ENCODE data around the gene CDH24. TPM values are rescaled to one million over a fixed set of nuclear protein-coding genes. Genes with fewer than 3 reads are reported as not detected.
A peak's percentile ranks its signal among the peaks of the same experiment; 100 is the strongest.

CDH24 gene
- total RNA-seq (1 to 10 TPM in 3 of 4 donors, under 1 TPM in 1; 0.95 to 2.3 (median 2.2) TPM), polyA plus RNA-seq (2.5 TPM)
- long read RNA-seq, donor 1, partial matches to known transcripts: 2 of 4 reads
- long read RNA-seq, donor 1, other reads (novel, unspliced or antisense): 0 of 4 reads
- long read RNA-seq, donor 2, partial matches to known transcripts: 0 of 1 reads
- long read RNA-seq, donor 2, other reads (novel, unspliced or antisense): 1 of 1 reads
- long read RNA-seq, donor 3: 0 reads
- long read RNA-seq, donor 4, partial matches to known transcripts: 2 of 3 reads
- long read RNA-seq, donor 4, other reads (novel, unspliced or antisense): 1 of 3 reads

- H3K9me3 ChIP-seq (ENCODE audit: control insufficient read depth, low read length): no peaks in the 10 kb centered on the region
- intact Hi-C loops (cut with DNase I): loop anchor here in 2 of 4 donors (2.0 kb wide), 1 partner anchor 70 kb away; no protein-coding TSS in a partner anchor
- peak within 1 kb of the TSS; percentile 83 for H3K4me3 ChIP-seq (ENCODE audit: low read length)
- H3K4me1 ChIP-seq (ENCODE audit: control insufficient read depth, insufficient read depth, low read length): peaks cover 3% of the 10 kb centered on the region
- no peak within 1 kb of the TSS for H3K27ac ChIP-seq (ENCODE audit: low read length)
- ATAC-seq: peak; percentile 64 to 75
- H3K27me3 ChIP-seq (ENCODE audit: control insufficient read depth, insufficient read depth): no peaks in the 10 kb centered on the region
- 2% methylated on average over 72 of the region's 73 CpGs for WGBS
- DNase-seq: peak; percentile 71 to 91 (median 89)
Measured at GRCh38 chr14:23056956-23057756, at the start of gene CDH24. Gene CDH24 (minus strand): TSS chr14:23057520. CDS start chr14:23055733, 1,787 bp downstream.

- H3K4me3 ChIP-seq (ENCODE audit: low read length): no peak overlapping the region
- intact Hi-C loops (cut with DNase I): no loop called here
- DNase-seq (no peak), ATAC-seq (no peak)
- H3K4me1 ChIP-seq (ENCODE audit: control insufficient read depth, insufficient read depth, low read length): no peaks in the 10 kb centered on the region
- no peak overlapping the region for H3K27ac ChIP-seq (ENCODE audit: low read length)
- no peaks in the 10 kb centered on the region for H3K9me3 ChIP-seq (ENCODE audit: control insufficient read depth, low read length)
- no peaks in the 10 kb centered on the region for H3K27me3 ChIP-seq (ENCODE audit: control insufficient read depth, insufficient read depth)
Measured at GRCh38 chr14:23106747-23107045, 49.4 kb upstream of the CDH24 start.

- no peak for ATAC-seq
Measured at GRCh38 chr14:23105348-23105824, 48.1 kb upstream of the CDH24 start.

GRCh38 chr14:23104591-23105347 lies 47.4 kb upstream of the CDH24 start, which contains the start of gene CIROP:
Gene CIROP (minus strand): TSS chr14:23104989. CDS start chr14:23104920, 69 bp downstream.
- H3K27me3 ChIP-seq (ENCODE audit: control insufficient read depth, insufficient read depth): no peaks in the 10 kb centered on the region
- no peaks in the 10 kb centered on the region for H3K4me1 ChIP-seq (ENCODE audit: control insufficient read depth, insufficient read depth, low read length)
- no peak for ATAC-seq
- no peak within 1 kb of the TSS for H3K27ac ChIP-seq (ENCODE audit: low read length)
- no peak for DNase-seq
- intact Hi-C loops (cut with DNase I): no loop called here
- 58% methylated on average over 11 of the region's 11 CpGs for WGBS
- H3K9me3 ChIP-seq (ENCODE audit: control insufficient read depth, low read length): no peaks in the 10 kb centered on the region
- no peak within 1 kb of the TSS for H3K4me3 ChIP-seq (ENCODE audit: low read length)

More at GRCh38 chr14:23105348-23105824, 48.1 kb upstream of the CDH24 start:
- no peak overlapping the region for H3K27ac ChIP-seq (ENCODE audit: low read length)
- 91% methylated on average over 4 of the region's 4 CpGs for WGBS
- H3K27me3 ChIP-seq (ENCODE audit: control insufficient read depth, insufficient read depth): no peaks in the 10 kb centered on the region
- no peaks in the 10 kb centered on the region for H3K9me3 ChIP-seq (ENCODE audit: control insufficient read depth, low read length)
- H3K4me3 ChIP-seq (ENCODE audit: low read length): no peak overlapping the region
- no peak for DNase-seq
- intact Hi-C loops (cut with DNase I): no loop called here
- H3K4me1 ChIP-seq (ENCODE audit: control insufficient read depth, insufficient read depth, low read length): no peaks in the 10 kb centered on the region

GRCh38 chr14:23104070-23104590 lies 46.8 kb upstream of the CDH24 start:
- Histone ChIP-seq H3K9me3 (ENCODE audit: control insufficient read depth, low read length) (no peaks in the 10 kb centered on the region), H3K27me3 (ENCODE audit: control insufficient read depth, insufficient read depth) (no peaks in the 10 kb centered on the region), H3K4me3 (ENCODE audit: low read length) (no peak overlapping the region), H3K27ac (ENCODE audit: low read length) (no peak overlapping the region), H3K4me1 (ENCODE audit: control insufficient read depth, insufficient read depth, low read length) (peaks cover 1% of the 10 kb centered on the region)
- WGBS: 79% methylated on average over 6 of the region's 6 CpGs
- DNase-seq (no peak), ATAC-seq (no peak)
- intact Hi-C loops (cut with DNase I): no loop called here

- Histone ChIP-seq H3K27me3 (ENCODE audit: control insufficient read depth, insufficient read depth) (no peaks in the 10 kb centered on the region), H3K9me3 (ENCODE audit: control insufficient read depth, low read length) (no peaks in the 10 kb centered on the region), H3K27ac (ENCODE audit: low read length) (no peak overlapping the region), H3K4me3 (ENCODE audit: low read length) (no peak overlapping the region), H3K4me1 (ENCODE audit: control insufficient read depth, insufficient read depth, low read length) (peaks cover 2% of the 10 kb centered on the region)
- 83% methylated on average over 4 of the region's 4 CpGs for WGBS
- intact Hi-C loops (cut with DNase I): no loop called here
- DNase-seq: no peak
- no peak for ATAC-seq
Measured at GRCh38 chr14:23103581-23103980, 46.3 kb upstream of the CDH24 start.

GRCh38 chr14:23102801-23103200 lies 45.5 kb upstream of the CDH24 start:
- Histone ChIP-seq H3K4me3 (ENCODE audit: low read length) (no peak overlapping the region), H3K27me3 (ENCODE audit: control insufficient read depth, insufficient read depth) (no peaks in the 10 kb centered on the region), H3K27ac (ENCODE audit: low read length) (no peak overlapping the region), H3K4me1 (ENCODE audit: control insufficient read depth, insufficient read depth, low read length) (peaks cover 2% of the 10 kb centered on the region), H3K9me3 (ENCODE audit: control insufficient read depth, low read length) (no peaks in the 10 kb centered on the region)
- DNase-seq (no peak), ATAC-seq (no peak)
- WGBS: 89% methylated on average over 2 of the region's 2 CpGs
- intact Hi-C loops (cut with DNase I): no loop called here

GRCh38 chr14:23101986-23102625 lies 44.8 kb upstream of the CDH24 start:
- H3K27ac ChIP-seq (ENCODE audit: low read length): no peak overlapping the region
- intact Hi-C loops (cut with DNase I): no loop called here
- H3K4me3 ChIP-seq (ENCODE audit: low read length): no peak overlapping the region
- H3K27me3 ChIP-seq (ENCODE audit: control insufficient read depth, insufficient read depth): no peaks in the 10 kb centered on the region
- no peaks in the 10 kb centered on the region for H3K9me3 ChIP-seq (ENCODE audit: control insufficient read depth, low read length)
- 72% methylated on average over 10 of the region's 10 CpGs for WGBS
- no peak for ATAC-seq
- H3K4me1 ChIP-seq (ENCODE audit: control insufficient read depth, insufficient read depth, low read length): peaks cover 2% of the 10 kb centered on the region
- DNase-seq: no peak

GRCh38 chr14:23101213-23101970 lies 44.1 kb upstream of the CDH24 start:
- Histone ChIP-seq H3K27ac (ENCODE audit: low read length) (no peak overlapping the region), H3K4me3 (ENCODE audit: low read length) (no peak overlapping the region), H3K4me1 (ENCODE audit: control insufficient read depth, insufficient read depth, low read length) (peaks cover 2% of the 10 kb centered on the region), H3K27me3 (ENCODE audit: control insufficient read depth, insufficient read depth) (no peaks in the 10 kb centered on the region), H3K9me3 (ENCODE audit: control insufficient read depth, low read length) (no peaks in the 10 kb centered on the region)
- 69% methylated on average over 6 of the region's 6 CpGs for WGBS
- intact Hi-C loops (cut with DNase I): no loop called here
- no peak for DNase-seq
- no peak for ATAC-seq

Data from right cardiac atrium (tissue), 5 donors.